Thyroid gland (tissue), 4 donors: ENCODE results near the gene TXNDC11.

Experiments
- CTCF ChIP-seq, 6 experiments: fragments of 200-600 bp in 3 of 6; fragments of 450-650 bp in 3 of 6; sonication (generic) in 3 of 6; IDR thresholded peaks; one replicate each; pipeline ENCODE4 v1.5.1; 2016 to 2019; ENCODE audit warnings: antibody characterized with exemption in 6 of 6, mild to moderate bottlenecking in 2 of 6, inconsistent platforms in 1 of 6, moderate library complexity in 1 of 6
- POLR2A ChIP-seq, 2 donors: fragments of 450-650 bp; IDR thresholded peaks; one replicate each; pipeline ENCODE4 v1.6.1; 2017; ENCODE audit warnings: antibody characterized with exemption in 2 of 2, mild to moderate bottlenecking in 2 of 2, moderate library complexity in 1 of 2

DNA sequence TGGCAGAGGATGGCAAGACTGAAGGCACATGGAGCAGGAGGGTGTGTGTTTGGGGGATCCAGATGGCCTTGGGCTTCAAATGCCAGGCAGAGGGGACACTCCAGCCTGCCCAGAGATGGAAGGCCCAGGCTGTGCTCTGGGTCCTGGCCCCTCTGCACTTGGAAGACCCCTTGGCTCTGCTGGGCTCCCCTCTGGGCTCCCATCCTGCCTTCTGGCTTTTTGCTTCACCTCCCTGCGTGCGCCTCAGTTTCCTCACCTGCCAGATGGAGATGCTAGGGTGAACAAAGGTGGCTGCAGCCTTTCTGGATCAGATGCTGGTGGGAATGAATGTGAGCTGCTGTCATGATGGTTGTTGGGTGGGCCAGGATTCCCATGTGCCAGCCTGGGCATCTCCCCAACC, 71.4 kb downstream of the TXNDC11 start:
- TF ChIP-seq POLR2A (IDR thresholded peaks at IDR 0.05), result no peak
- TF ChIP-seq CTCF (IDR thresholded peaks at IDR 0.05), result no peak
